ENCODE measurements around the gene HOXD11.

Gene HOXD11

GRCh38 chr2:176136374-176137251, 29.5 kb downstream of the HOXD11 start:
- DNase-seq = no peak

- no peak for DNase-seq
Observed at GRCh38 chr2:176137252-176137580, 30.1 kb downstream of the HOXD11 start.

GRCh38 chr2:176137906-176138305, 30.8 kb downstream of the HOXD11 start:
- DNase-seq = no peak

GRCh38 chr2:176138526-176138922, 31.4 kb downstream of the HOXD11 start:
- no peak for DNase-seq

GRCh38 chr2:176138923-176139660, 32.0 kb downstream of the HOXD11 start:
- no peak for DNase-seq

GRCh38 chr2:176139661-176140512, 32.8 kb downstream of the HOXD11 start:
- no peak for DNase-seq

- DNase-seq = peak; percentile 77
Observed at GRCh38 chr2:176140513-176141317, 33.6 kb downstream of the HOXD11 start.

- DNase-seq = no peak
Observed at GRCh38 chr2:176142281-176142680, 35.2 kb downstream of the HOXD11 start.

- no peak for DNase-seq
Observed at GRCh38 chr2:176145085-176145969, 38.2 kb downstream of the HOXD11 start.

- no peak for DNase-seq
Observed at GRCh38 chr2:176146101-176146500, 39.0 kb downstream of the HOXD11 start.

- DNase-seq = no peak
Observed at GRCh38 chr2:176146645-176147044, 39.6 kb downstream of the HOXD11 start.

- no peak for DNase-seq
Observed at GRCh38 chr2:176147210-176147799, 40.2 kb downstream of the HOXD11 start.

- no peak for DNase-seq
Observed at GRCh38 chr2:176147800-176148496, 40.9 kb downstream of the HOXD11 start.

GRCh38 chr2:176148751-176149421, 41.8 kb downstream of the HOXD11 start:
- DNase-seq = no peak

- no peak for DNase-seq
Observed at GRCh38 chr2:176149481-176149938, 42.4 kb downstream of the HOXD11 start.

- no peak for DNase-seq
Observed at GRCh38 chr2:176149939-176150583, 43.0 kb downstream of the HOXD11 start.

GRCh38 chr2:176150584-176151441, 43.7 kb downstream of the HOXD11 start:
- DNase-seq = no peak

All from hematopoietic multipotent progenitor cell treated with erythropoietin and hydrocortisone succinate and interleukin-3 and kit ligand, for 6 days (in vitro differentiated cells).